Hepatocyte (in vitro differentiated cells): ENCODE data around the gene GRK4. TPM values are rescaled to one million over a fixed set of nuclear protein-coding genes. Genes with fewer than 3 reads are reported as not detected.
"Not testable (repeated sequence)": the region's sequence is repeated elsewhere in the genome, so short reads cannot be mapped to it uniquely, and the experiment has no call there.

Source experiments
- DNase-seq: peaks from one replicate; pipeline ENCODE4 v3.0.0-alpha.2; 2016; ENCODE audit warnings: low spot score
- H2AFZ ChIP-seq: fragments of 200-600 bp; sonication (generic); 2 replicates; pipeline ENCODE4 v1.6.0; 2016; ENCODE audit warnings: antibody characterized with exemption, mild to moderate bottlenecking
- H3K27ac ChIP-seq: fragments of 200-600 bp; sonication (generic); 2 replicates; pipeline ENCODE4 v1.5.1; 2016; ENCODE audit warnings: mild to moderate bottlenecking
- H3K27me3 ChIP-seq: fragments of 200-600 bp; sonication (generic); 2 replicates; pipeline ENCODE4 v1.6.1; 2016
- H3K36me3 ChIP-seq: fragments of 200-600 bp; sonication (generic); replicated peaks from 2 replicates; pipeline ENCODE4 v1.5.1; 2016; ENCODE audit warnings: low read depth; ENCODE audit not compliant: insufficient read depth
- H3K4me1 ChIP-seq: fragments of 200-600 bp; sonication (generic); 2 replicates; pipeline ENCODE4 v1.5.1; 2016; ENCODE audit warnings: mild to moderate bottlenecking, moderate library complexity; ENCODE audit not compliant: insufficient read depth
- H3K4me2 ChIP-seq: fragments of 200-600 bp; sonication (generic); 2 replicates; pipeline ENCODE4 v1.6.0; 2016
- H3K4me3 ChIP-seq: fragments of 200-600 bp; sonication (generic); 2 replicates; pipeline ENCODE4 v1.5.1; 2016; ENCODE audit warnings: mild to moderate bottlenecking
- H3K79me2 ChIP-seq: fragments of 200-600 bp; sonication (generic); 2 replicates; pipeline ENCODE4 v1.6.0; 2017; ENCODE audit warnings: mild to moderate bottlenecking
- H3K9me2 ChIP-seq: fragments of 200-600 bp; sonication (generic); replicated peaks from 2 replicates; pipeline ENCODE4 v1.6.0; 2017; ENCODE audit warnings: mild to moderate bottlenecking; ENCODE audit not compliant: insufficient read depth
- H3K9me3 ChIP-seq: fragments of 200-600 bp; sonication (generic); 2 replicates; pipeline ENCODE4 v1.5.1; 2016; ENCODE audit warnings: low read depth, mild to moderate bottlenecking
- H4K20me1 ChIP-seq: fragments of 200-600 bp; sonication (generic); 2 replicates; pipeline ENCODE4 v1.6.0; 2016; ENCODE audit warnings: mild to moderate bottlenecking; ENCODE audit not compliant: insufficient read depth, poor library complexity, severe bottlenecking
- CTCF ChIP-seq: fragments of 200-600 bp; sonication (generic); IDR thresholded peaks from 2 replicates; pipeline ENCODE4 v1.5.1; 2016; ENCODE audit warnings: antibody characterized with exemption, mild to moderate bottlenecking; ENCODE audit not compliant: poor library complexity
- EZH2 ChIP-seq: fragments of 200-600 bp; sonication (generic); IDR thresholded peaks from 2 replicates; pipeline ENCODE4 v1.6.1; 2016; ENCODE audit warnings: antibody characterized with exemption, mild to moderate bottlenecking, borderline replicate concordance
- EZH2phosphoT487 ChIP-seq: fragments of 200-600 bp; sonication (generic); IDR thresholded peaks from one replicate; pipeline ENCODE4 v1.6.1; 2018; ENCODE audit warnings: antibody characterized with exemption, mild to moderate bottlenecking, low read depth, moderate library complexity; ENCODE audit not compliant: unreplicated experiment, severe bottlenecking
- WGBS: methylation state at CpG from one replicate; pipeline ENCODE4 v1.1.6; 2016; ENCODE audit warnings: low lambda C conversion rate; ENCODE audit errors: missing lambda C conversion rate; 5-methylcytosine and 5-hydroxymethylcytosine counted together
- polyA plus RNA-seq: library from polyadenylated mRNA; unstranded; fragments of >200 nt; fragmentation: Nextera tagmentation; extraction: Ambion mirVana; gene quantifications from 2 replicates; pipeline ENCODE4 v1.2.1, GENCODE V29; 2016
- total RNA-seq: library from RNA; depleted of rRNA; stranded (reverse); fragments of >200 nt; gene quantifications from 2 replicates; pipeline ENCODE4 v1.2.3, GENCODE V29; 2014

Gene GRK4
- total and polyA plus RNA-seq, 2 experiments from 2014 or later: 4.9 to 6.1 TPM

- H3K79me2 ChIP-seq: peaks cover 28% of the 10 kb centered on the region
- 87% methylated on average over 12 of the region's 12 CpGs for WGBS
- no peaks in the 10 kb centered on the region for H4K20me1 ChIP-seq
- H3K27ac ChIP-seq: no peak overlapping the region
- no peak overlapping the region for H3K4me3 ChIP-seq
- H3K4me2 ChIP-seq: no peak overlapping the region
- no peaks in the 10 kb centered on the region for H3K9me3 ChIP-seq
- no peaks in the 10 kb centered on the region for H3K27me3 ChIP-seq
- H2AFZ ChIP-seq: no peak overlapping the region
- peaks cover 25% of the 10 kb centered on the region for H3K4me1 ChIP-seq
- TF ChIP-seq EZH2phosphoT487 (no peak), CTCF (no peak), EZH2 (no peak)
- no peaks in the 10 kb centered on the region for H3K36me3 ChIP-seq
- no peak for DNase-seq
- no peaks in the 10 kb centered on the region for H3K9me2 ChIP-seq
Measured at GRCh38 chr4:2937986-2938385, 25.4 kb upstream of the GRK4 start.

- not testable (repeated sequence) for H4K20me1 ChIP-seq, H3K27me3 ChIP-seq, H3K4me3 ChIP-seq, H3K4me2 ChIP-seq, H3K27ac ChIP-seq, DNase-seq, H3K9me2 ChIP-seq, H3K9me3 ChIP-seq, H3K36me3 ChIP-seq, H2AFZ ChIP-seq
- H3K79me2 ChIP-seq: peaks cover 23% of the 10 kb centered on the region
- peaks cover 24% of the 10 kb centered on the region for H3K4me1 ChIP-seq
- WGBS: 96% methylated on average over 10 of the region's 10 CpGs
Measured at GRCh38 chr4:2938411-2938810, 25.0 kb upstream of the GRK4 start.

- no peaks in the 10 kb centered on the region for H3K36me3 ChIP-seq
- TF ChIP-seq EZH2phosphoT487: no peak
- TF ChIP-seq CTCF: no peak
- no peak for TF ChIP-seq EZH2
- DNase-seq: no peak
- H3K4me1 ChIP-seq: peaks cover 19% of the 10 kb centered on the region
- no peaks in the 10 kb centered on the region for H4K20me1 ChIP-seq
- 97% methylated on average over 14 of the region's 14 CpGs for WGBS
- H3K9me3 ChIP-seq: no peaks in the 10 kb centered on the region
- H3K4me2 ChIP-seq: no peak overlapping the region
- H3K9me2 ChIP-seq: no peaks in the 10 kb centered on the region
- H3K4me3 ChIP-seq: no peak overlapping the region
- no peak overlapping the region for H2AFZ ChIP-seq
- H3K27me3 ChIP-seq: no peaks in the 10 kb centered on the region
- no peak overlapping the region for H3K27ac ChIP-seq
- H3K79me2 ChIP-seq: peaks cover 18% of the 10 kb centered on the region
Measured at GRCh38 chr4:2938906-2939305, 24.5 kb upstream of the GRK4 start.

GRCh38 chr4:2939383-2940243 lies 23.8 kb upstream of the GRK4 start:
- Histone ChIP-seq H4K20me1 (no peaks in the 10 kb centered on the region), H3K4me2 (no peak overlapping the region), H2AFZ (no peak overlapping the region), H3K4me3 (no peak overlapping the region), H3K27me3 (no peaks in the 10 kb centered on the region), H3K36me3 (no peaks in the 10 kb centered on the region), H3K9me3 (no peaks in the 10 kb centered on the region), H3K79me2 (peaks cover 15% of the 10 kb centered on the region), H3K4me1 (peaks cover 18% of the 10 kb centered on the region), H3K27ac (no peak overlapping the region), H3K9me2 (no peaks in the 10 kb centered on the region)
- 96% methylated on average over 30 of the region's 30 CpGs for WGBS
- no peak for TF ChIP-seq EZH2
- TF ChIP-seq CTCF: no peak
- DNase-seq: no peak
